K562 (cell line): Measurements from ENCODE around the gene GAL3ST2. TPM values are rescaled to one million over a fixed set of nuclear protein-coding genes. Genes with fewer than 3 reads are reported as not detected.
A peak's percentile ranks its signal among the peaks of the same experiment; 100 is the strongest.

Experiments
- ATAC-seq: fragments of 200-7000 bp; cut with Tn5 transposase; 3 replicates; pipeline ENCODE4 v1.9.1; 2020; ENCODE audit warnings: moderate library complexity
- BruUV-seq: library from RNA; stranded (reverse); fragments of 400-500 nt; replicated peaks from 2 replicates; lab custom pipeline; 2021; lab: Mats Ljungman, UMichigan
- CTCF ChIA-PET: fragments of 300-600 bp; formaldehyde crosslinking; extraction: SDS; loops from one replicate; lab custom pipeline; 2021; ENCODE audit warnings: low intra/inter-chr PET ratio; lab: Yijun Ruan, JAX
- POLR2A ChIA-PET: fragments of 300-600, 350-650 bp; sonication (Branson Sonifier 250); formaldehyde crosslinking; extraction: SDS; loops from one replicate; lab custom pipeline; 2021; ENCODE audit warnings: antibody characterized with exemption, inconsistent platforms; lab: Yijun Ruan, JAX
- DNase-seq, 4 experiments: peaks; one replicate each; pipeline versions ENCODE4 v3.0.0 to v3.0.0-alpha.2; 2011 to 2018; ENCODE audit warnings: low spot score in 3 of 4, mixed read lengths in 3 of 4; ENCODE audit errors: extremely low read depth in 1 of 4
- FAIRE-seq: peaks from 2 replicates; lab custom pipeline; 2011; peaks lifted over from hg19 to GRCh38; lab: Jason Lieb, UNC
- H2AFZ ChIP-seq: 2 replicates; pipeline ENCODE4 v1.6.0; 2011; ENCODE audit warnings: low read depth, low read length, control low read depth, inconsistent platforms
- H3K27ac ChIP-seq: fragments of 200-600 bp; 3 replicates; pipeline ENCODE4 v1.8.0; 2011; ENCODE audit warnings: low read depth, mild to moderate bottlenecking, control low read depth, inconsistent platforms, low read length, moderate library complexity, mixed read lengths; ENCODE audit errors: extremely low read depth
- H3K27me3 ChIP-seq, 2 experiments: fragments of 300-600 bp in 1 of 2; 2 replicates in 1 of 2; 3 replicates in 1 of 2; pipeline versions ENCODE4 v1.6.0 to v1.8.0; 2011; ENCODE audit warnings: inconsistent platforms in 2 of 2, low read length in 2 of 2, mild to moderate bottlenecking in 1 of 2, mixed read lengths in 1 of 2, moderate library complexity in 1 of 2; ENCODE audit not compliant: control insufficient read depth in 2 of 2, insufficient read depth in 2 of 2
- H3K36me3 ChIP-seq: fragments of 300-600 bp; 3 replicates; pipeline ENCODE4 v1.8.0; 2011; ENCODE audit warnings: mild to moderate bottlenecking, low read length, inconsistent platforms; ENCODE audit not compliant: control insufficient read depth, insufficient read depth
- H3K4me1 ChIP-seq, 2 experiments: fragments of 200-600 bp in 1 of 2; replicated peaks in 1 of 2; 2 replicates in 1 of 2; 3 replicates in 1 of 2; pipeline versions ENCODE4 v1.5.1 to v1.8.0; 2011; ENCODE audit warnings: inconsistent platforms in 2 of 2, low read length in 2 of 2, mild to moderate bottlenecking in 1 of 2, mixed read lengths in 1 of 2, moderate library complexity in 1 of 2; ENCODE audit not compliant: control insufficient read depth in 2 of 2, insufficient read depth in 2 of 2
- H3K4me2 ChIP-seq: 2 replicates; pipeline ENCODE4 v1.6.1; 2011; ENCODE audit warnings: low read length, control low read depth, inconsistent platforms, mixed read lengths; ENCODE audit not compliant: insufficient read depth
- H3K4me3 ChIP-seq: fragments of 200-600 bp; sonication (generic), shearing (Covaris generic); 2 replicates; pipeline ENCODE4 v1.5.1; 2016; ENCODE audit warnings: control low read depth, inconsistent platforms
- H3K79me2 ChIP-seq: fragments of 200-600 bp; 3 replicates; pipeline ENCODE4 v1.8.0; 2011; ENCODE audit warnings: low read length, inconsistent platforms; ENCODE audit not compliant: control insufficient read depth, insufficient read depth
- H3K9ac ChIP-seq, 2 experiments: 2 replicates each; pipeline versions ENCODE4 v1.6.0 to v1.6.1; 2011; ENCODE audit warnings: low read depth in 2 of 2, low read length in 2 of 2, control low read depth in 1 of 2, inconsistent platforms in 1 of 2, mild to moderate bottlenecking in 1 of 2, mixed read lengths in 1 of 2; ENCODE audit not compliant: insufficient read depth in 1 of 2
- H3K9me1 ChIP-seq: one replicate; pipeline ENCODE4 v1.6.0; 2011; ENCODE audit warnings: inconsistent platforms, mild to moderate bottlenecking, low read length, moderate library complexity; ENCODE audit not compliant: control insufficient read depth, insufficient read depth
- H3K9me3 ChIP-seq: replicated peaks from 2 replicates; pipeline ENCODE4 v1.5.1; 2011; ENCODE audit warnings: low read depth, low read length, inconsistent platforms; ENCODE audit not compliant: control insufficient read depth, insufficient read depth
- H4K20me1 ChIP-seq: replicated peaks from 2 replicates; pipeline ENCODE4 v1.6.1; 2011; ENCODE audit warnings: low read length, inconsistent platforms, mixed read lengths; ENCODE audit not compliant: control insufficient read depth, insufficient read depth
- ZNF431 ChIP-seq: sonication (generic); formaldehyde crosslinking; IDR thresholded peaks from 2 replicates; pipeline ENCODE4 v1.8.0; 2022; ENCODE audit warnings: mild to moderate bottlenecking, missing genetic modification reagents
- ZNF584 ChIP-seq: fragments of 200-800 bp; sonication (Bioruptor generic); IDR thresholded peaks from 2 replicates; pipeline ENCODE4 v1.6.1; 2016; ENCODE audit warnings: low read depth, mild to moderate bottlenecking, missing genetic modification characterization, missing compliant biosample characterization
- WGBS: fragments of 100-300 bp; shearing (Covaris generic); methylation state at CpG from one replicate; pipeline ENCODE4 v1.1.6; 2016; ENCODE audit warnings: low coverage, mixed read lengths; ENCODE audit not compliant: insufficient coverage; ENCODE audit errors: missing lambda C conversion rate; 5-methylcytosine and 5-hydroxymethylcytosine counted together
- in situ Hi-C: fragments of 300-500 bp; cut with MboI; formaldehyde crosslinking; loops from 4 replicates; pipeline ENCODE4 v1.15.0; 2018; ENCODE audit warnings: inconsistent platforms, mixed read lengths
- intact Hi-C: fragments of 100-400 bp; cut with micrococcal nuclease; formaldehyde crosslinking; loops from 2 replicates; pipeline ENCODE4 v1.14.2; 2022
- polyA plus RNA-seq, 8 experiments: library from polyadenylated mRNA; depleted of rRNA in 4 of 8; stranded (reverse) in 5 of 8; unstranded in 3 of 8; fragments of >200 nt; fragmentation: Nextera tagmentation in 2 of 8; fragmentation: Illumina TruSeq in 1 of 8; extraction: Ambion mirVana in 2 of 8; extraction: Trizol in 1 of 8; gene quantifications; 2 replicates each; pipeline versions ENCODE4 v1.2.1 to v1.2.3, GENCODE V29; 2011 to 2014; ENCODE audit warnings: inconsistent platforms in 1 of 8, missing spikeins in 1 of 8
- total RNA-seq, 7 experiments: library from RNA; depleted of rRNA in 6 of 7; stranded (reverse); fragments of >200 nt in 6 of 7; fragmentation: Illumina TruSeq in 2 of 7; extraction: Trizol in 2 of 7; gene quantifications; 2 replicates each; pipeline versions ENCODE4 v1.2.1 to v1.2.3, GENCODE V29; 2011 to 2021; ENCODE audit warnings: low replicate concordance in 1 of 7

GAL3ST2 gene
- total and polyA plus RNA-seq, 9 of the 15 experiments (the other 6 are each of a cell fraction or from before 2014, with no cell fraction given): 0.42 TPM; not detected in 8

- 77% methylated on average over 14 of the region's 40 CpGs for WGBS
- Histone ChIP-seq H3K27ac (no peak overlapping the region), H3K4me2 (no peak overlapping the region), H3K79me2 (no peaks in the 10 kb centered on the region), H3K9ac (no peak overlapping the region), H3K4me3 (no peak overlapping the region), H3K4me1 (peaks cover 4 to 73% of the 10 kb centered on the region in 2 experiments), H4K20me1 (no peaks in the 10 kb centered on the region), H3K9me1 (no peaks in the 10 kb centered on the region), H3K27me3 (no peaks in the 10 kb centered on the region), H3K36me3 (no peaks in the 10 kb centered on the region), H3K9me3 (no peaks in the 10 kb centered on the region), H2AFZ (no peak overlapping the region)
- POLR2A ChIA-PET: no interaction called here
- DNase-seq (no peak), FAIRE-seq (no peak), ATAC-seq (no peak)
- BruUV-seq: no TSS peak
- intact Hi-C loops (no loop called here), in situ Hi-C loops (no loop called here)
- CTCF ChIA-PET: no interaction called here
- TF ChIP-seq ZNF431 (CRISPR knock-in tag): no peak
- 0 out of 2 replicates have a peak, but pooled peaks have one; percentile 29 for TF ChIP-seq ZNF584
Observed at GRCh38 chr2:241812730-241813643, 36.4 kb downstream of the GAL3ST2 start.
